Skeletal muscle tissue (tissue), 4 donors: Measurements from ENCODE around the gene LRBA. TPM values are rescaled to one million over a fixed set of nuclear protein-coding genes. Genes with fewer than 3 reads are reported as not detected.

Experiments
- H3K27ac ChIP-seq: one replicate; pipeline ENCODE4 v1.7.0; 2013; ENCODE audit warnings: mild to moderate bottlenecking, low read depth, low read length, inconsistent platforms
- H3K27me3 ChIP-seq, 3 donors: one replicate each; pipeline ENCODE4 v1.7.0; 2013; ENCODE audit warnings: low read length in 3 of 3; ENCODE audit not compliant: control insufficient read depth in 3 of 3, insufficient read depth in 3 of 3
- H3K36me3 ChIP-seq, 3 donors: one replicate each; pipeline ENCODE4 v1.7.0; 2013; ENCODE audit warnings: low read length in 3 of 3; ENCODE audit not compliant: control insufficient read depth in 3 of 3, insufficient read depth in 3 of 3
- H3K4me1 ChIP-seq, 3 donors: one replicate each; pipeline ENCODE4 v1.7.0; 2013; ENCODE audit warnings: low read length in 3 of 3, mild to moderate bottlenecking in 3 of 3; ENCODE audit not compliant: control insufficient read depth in 3 of 3, insufficient read depth in 3 of 3
- H3K4me3 ChIP-seq, 3 donors: one replicate each; pipeline ENCODE4 v1.7.0; 2013; ENCODE audit warnings: low read length in 3 of 3
- H3K9ac ChIP-seq, 3 donors: one replicate each; pipeline ENCODE4 v1.7.0; 2013; ENCODE audit warnings: low read length in 3 of 3, mild to moderate bottlenecking in 3 of 3, moderate library complexity in 2 of 3, low read depth in 1 of 3
- H3K9me3 ChIP-seq, 3 donors: one replicate each; pipeline ENCODE4 v1.7.0; 2013; ENCODE audit warnings: low read length in 3 of 3; ENCODE audit not compliant: control insufficient read depth in 3 of 3
- total RNA-seq: library from RNA; depleted of rRNA; stranded (reverse); fragments of >200 nt; gene quantifications from one replicate; pipeline ENCODE4 v1.2.3, GENCODE V29; 2014
- donor health status: Osteomylitis.

The LRBA gene
- total RNA-seq, 1 donor from 2014 or later: 58.5 TPM

DNA sequence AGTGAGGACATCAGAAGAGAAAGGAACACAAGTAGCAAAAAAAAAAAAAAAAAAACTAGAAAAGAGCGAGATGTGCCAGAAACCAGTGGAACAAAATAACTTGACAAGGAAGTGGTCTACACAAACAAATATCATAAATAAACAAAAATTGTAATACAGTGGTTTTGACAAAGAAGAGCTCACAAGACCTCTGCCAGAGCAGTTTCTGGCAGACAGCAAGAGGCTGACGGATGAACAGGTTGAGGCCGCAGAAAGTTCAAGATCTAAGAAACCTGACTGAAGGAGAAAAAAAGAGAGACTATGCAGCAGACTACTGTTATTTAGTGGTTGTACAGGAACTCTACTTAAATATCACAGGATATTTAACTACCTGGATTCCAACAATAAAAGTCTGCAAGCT, 367.0 kb downstream of the LRBA start:
- Histone ChIP-seq H3K9me3 (no peaks in the 10 kb centered on the region), H3K9ac (no peak overlapping the region), H3K4me1 (no peaks in the 10 kb centered on the region), H3K36me3 (no peaks in the 10 kb centered on the region), H3K4me3 (no peak overlapping the region), H3K27me3 (no peaks in the 10 kb centered on the region), H3K27ac (no peak overlapping the region)

GRCh38 chr4:150647008-150647407, 368.1 kb downstream of the LRBA start:
- Histone ChIP-seq H3K9ac (no peak overlapping the region), H3K36me3 (no peaks in the 10 kb centered on the region), H3K27me3 (no peaks in the 10 kb centered on the region), H3K4me1 (no peaks in the 10 kb centered on the region), H3K9me3 (no peaks in the 10 kb centered on the region), H3K4me3 (no peak overlapping the region), H3K27ac (no peak overlapping the region)

DNA sequence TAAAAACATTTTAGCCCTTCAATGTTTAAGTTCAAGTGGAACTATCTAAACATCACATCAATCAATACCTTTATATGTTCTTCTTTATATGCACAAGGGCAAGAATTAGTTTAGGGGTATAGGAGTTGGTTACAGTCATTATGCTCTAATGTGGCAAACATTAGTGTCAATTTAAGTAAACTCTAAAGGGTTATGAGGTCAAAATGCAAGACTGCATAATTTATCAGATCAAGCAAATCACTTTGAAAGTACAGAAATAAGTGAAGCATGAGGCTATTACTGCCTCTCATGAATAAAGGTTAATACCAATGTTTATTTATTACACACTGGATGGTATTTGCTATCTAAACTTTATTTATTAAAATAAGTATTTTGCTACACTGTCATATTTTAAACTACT, 373.5 kb downstream of the LRBA start:
- Histone ChIP-seq H3K9ac (no peak overlapping the region), H3K4me1 (no peaks in the 10 kb centered on the region), H3K4me3 (no peak overlapping the region), H3K27ac (no peak overlapping the region), H3K36me3 (no peaks in the 10 kb centered on the region), H3K27me3 (no peaks in the 10 kb centered on the region), H3K9me3 (no peaks in the 10 kb centered on the region)

DNA sequence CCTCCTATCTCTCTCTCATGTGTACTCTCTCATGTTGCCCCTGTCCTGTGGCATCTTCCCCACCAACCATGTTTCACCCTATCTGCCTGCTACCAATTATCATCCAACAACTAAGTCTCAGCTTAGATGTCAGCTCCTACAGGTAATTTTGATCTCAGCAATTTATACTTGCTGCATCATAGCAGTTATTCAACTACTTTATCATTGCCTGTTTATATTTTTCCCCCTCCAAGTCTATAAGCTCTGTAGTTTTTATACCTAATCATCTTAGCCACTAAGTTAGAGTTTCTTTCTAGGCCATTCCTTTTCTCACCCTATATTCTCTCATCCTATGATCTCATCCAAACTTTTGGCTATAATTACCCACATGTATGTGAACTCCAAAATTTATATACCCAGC, 382.4 kb downstream of the LRBA start:
- no peaks in the 10 kb centered on the region for H3K4me1 ChIP-seq
- no peak overlapping the region for H3K4me3 ChIP-seq
- H3K27me3 ChIP-seq: no peaks in the 10 kb centered on the region
- no peak overlapping the region for H3K27ac ChIP-seq
- no peaks in the 10 kb centered on the region for H3K36me3 ChIP-seq
- no peak overlapping the region for H3K9ac ChIP-seq
- peaks cover 0 to 4% (median 3%) of the 10 kb centered on the region in 3 donors for H3K9me3 ChIP-seq

DNA sequence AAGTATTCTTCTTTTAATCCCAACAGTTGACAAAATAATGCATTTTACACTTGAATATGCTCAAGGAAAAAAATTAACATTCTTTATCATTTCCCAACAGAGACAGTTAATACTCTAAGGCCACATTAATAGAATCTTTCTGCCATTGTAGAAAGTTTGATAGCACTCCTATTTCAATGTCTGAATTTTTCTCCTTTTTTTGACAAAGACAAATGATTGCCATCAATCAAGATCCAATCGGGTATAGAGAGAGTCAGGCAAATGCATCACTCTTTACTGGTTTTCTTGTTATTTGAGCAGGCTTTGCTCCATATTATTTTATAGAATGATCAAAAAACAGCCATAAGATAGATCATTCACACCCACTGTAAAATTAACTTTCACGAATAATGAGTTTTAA, 387.0 kb downstream of the LRBA start:
- H3K4me3 ChIP-seq: no peak overlapping the region
- no peaks in the 10 kb centered on the region for H3K27me3 ChIP-seq
- H3K27ac ChIP-seq: no peak overlapping the region
- H3K9me3 ChIP-seq: peaks cover 0 to 3% (median 0%) of the 10 kb centered on the region in 3 donors
- no peaks in the 10 kb centered on the region for H3K36me3 ChIP-seq
- H3K9ac ChIP-seq: no peak overlapping the region
- H3K4me1 ChIP-seq: no peaks in the 10 kb centered on the region

DNA sequence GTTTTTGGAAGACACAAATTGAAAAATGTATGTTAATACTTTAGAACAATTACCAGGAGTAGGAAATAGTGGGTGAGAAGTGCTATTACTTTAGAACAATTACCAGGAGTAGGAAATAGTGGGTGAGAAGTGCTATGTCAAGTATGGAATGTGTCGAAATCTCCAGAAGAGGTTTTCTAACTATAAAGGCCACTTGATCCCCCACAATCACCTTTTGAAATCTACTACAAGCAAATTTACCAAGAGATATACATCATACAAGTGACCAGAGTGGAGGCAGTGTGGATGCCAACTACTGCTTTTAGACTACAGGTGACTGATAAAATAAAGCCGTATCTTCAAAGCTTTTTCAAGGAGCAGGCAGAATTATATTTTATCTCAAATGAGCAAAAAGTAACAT, 390.1 kb downstream of the LRBA start:
- no peak overlapping the region for H3K4me3 ChIP-seq
- H3K9ac ChIP-seq: no peak overlapping the region
- H3K27ac ChIP-seq: no peak overlapping the region
- H3K27me3 ChIP-seq: no peaks in the 10 kb centered on the region
- no peaks in the 10 kb centered on the region for H3K4me1 ChIP-seq
- H3K36me3 ChIP-seq: no peaks in the 10 kb centered on the region
- no peaks in the 10 kb centered on the region for H3K9me3 ChIP-seq

DNA sequence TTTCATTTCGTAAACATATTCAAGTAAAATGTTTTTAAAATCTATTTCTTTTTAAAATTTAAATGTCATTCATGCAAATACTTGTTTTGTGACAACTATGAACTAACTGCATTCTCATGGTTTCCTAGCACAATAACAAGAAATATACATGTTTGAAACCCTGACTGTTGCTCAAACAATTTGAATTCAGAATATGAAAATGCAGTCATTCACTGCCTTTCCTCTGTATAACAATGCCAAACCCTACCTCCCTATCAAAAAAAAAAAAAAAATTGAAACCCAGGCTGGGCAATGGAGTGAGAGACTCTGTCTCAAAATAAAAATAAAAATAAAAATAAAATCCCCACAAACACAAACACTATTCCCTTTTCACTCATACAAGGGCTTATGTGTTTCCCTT, 391.0 kb downstream of the LRBA start:
- H3K9ac ChIP-seq: no peak overlapping the region
- H3K27ac ChIP-seq: no peak overlapping the region
- H3K4me3 ChIP-seq: no peak overlapping the region
- H3K9me3 ChIP-seq: no peaks in the 10 kb centered on the region
- H3K4me1 ChIP-seq: no peaks in the 10 kb centered on the region
- H3K27me3 ChIP-seq: no peaks in the 10 kb centered on the region
- H3K36me3 ChIP-seq: no peaks in the 10 kb centered on the region

DNA sequence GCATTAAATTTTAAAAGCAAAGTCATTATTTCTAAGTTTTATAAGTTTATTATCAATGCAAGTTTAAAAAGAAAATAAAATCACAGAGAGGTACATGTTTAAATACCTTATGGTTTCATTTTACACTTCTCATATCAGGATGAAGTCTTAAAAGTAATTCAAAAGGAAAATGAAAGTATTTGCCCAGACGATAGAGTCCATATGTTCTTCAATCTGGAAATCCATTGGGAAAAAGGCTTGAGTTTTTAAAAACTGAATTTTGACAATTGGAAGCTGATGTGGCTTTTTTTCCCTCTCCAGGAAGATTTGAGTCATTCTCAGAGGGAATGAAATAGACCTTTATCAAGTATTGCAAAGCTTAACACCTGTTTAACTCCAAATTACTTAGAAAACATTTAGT, 396.0 kb downstream of the LRBA start:
- Histone ChIP-seq H3K9ac (no peak overlapping the region), H3K4me1 (no peaks in the 10 kb centered on the region), H3K9me3 (no peaks in the 10 kb centered on the region), H3K27me3 (no peaks in the 10 kb centered on the region), H3K27ac (no peak overlapping the region), H3K36me3 (no peaks in the 10 kb centered on the region), H3K4me3 (no peak overlapping the region)

DNA sequence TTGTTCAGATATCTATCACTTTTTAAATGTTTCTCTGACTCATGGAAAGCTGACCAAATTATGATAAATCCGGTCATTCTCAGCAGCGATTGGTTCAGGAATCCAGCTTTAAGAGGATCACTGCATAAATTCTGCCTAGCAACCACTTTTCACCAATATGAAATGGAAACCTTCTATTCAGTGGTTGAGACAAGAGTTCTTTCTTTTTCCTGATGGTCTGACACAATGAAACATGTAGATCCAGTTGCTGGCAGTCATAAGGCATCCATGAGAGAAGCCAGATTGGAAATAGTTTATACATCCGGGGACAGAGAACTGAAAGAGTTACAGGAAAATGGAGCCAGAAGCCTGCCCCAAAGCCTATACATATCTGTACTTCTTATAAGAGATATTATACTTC, 406.0 kb downstream of the LRBA start:
- no peaks in the 10 kb centered on the region for H3K9me3 ChIP-seq
- H3K4me3 ChIP-seq: no peak overlapping the region
- no peaks in the 10 kb centered on the region for H3K4me1 ChIP-seq
- no peaks in the 10 kb centered on the region for H3K27me3 ChIP-seq
- no peak overlapping the region for H3K27ac ChIP-seq
- no peaks in the 10 kb centered on the region for H3K36me3 ChIP-seq
- no peak overlapping the region for H3K9ac ChIP-seq

- Histone ChIP-seq H3K9ac (no peak overlapping the region), H3K9me3 (no peaks in the 10 kb centered on the region), H3K36me3 (peaks cover 0 to 3% (median 0%) of the 10 kb centered on the region in 3 donors), H3K4me1 (no peaks in the 10 kb centered on the region), H3K27me3 (no peaks in the 10 kb centered on the region), H3K4me3 (no peak overlapping the region), H3K27ac (no peak overlapping the region)
Observed at GRCh38 chr4:150600812-150601445, 414.2 kb downstream of the LRBA start.
